Loucy (cell line): ENCODE results near the gene CYTH1.

Experiments
- H2AFZ ChIP-seq: fragments of 200-600 bp; sonication (generic); 2 replicates; pipeline ENCODE4 v1.6.0; 2016; ENCODE audit warnings: antibody characterized with exemption, mild to moderate bottlenecking, low read length, moderate library complexity
- H3F3A ChIP-seq: fragments of 200-600 bp; 2 replicates; pipeline ENCODE4 v1.6.0; 2016; ENCODE audit warnings: antibody characterized with exemption, low read depth, mild to moderate bottlenecking
- H3K27me3 ChIP-seq: fragments of 200-600 bp; sonication (generic); 2 replicates; pipeline ENCODE4 v1.6.1; 2014; ENCODE audit warnings: low read length, mild to moderate bottlenecking; ENCODE audit not compliant: insufficient read depth, poor library complexity, severe bottlenecking
- H3K36me3 ChIP-seq: fragments of 200-600 bp; sonication (generic); 2 replicates; pipeline ENCODE4 v1.6.1; 2016; ENCODE audit warnings: low read length; ENCODE audit not compliant: insufficient read depth
- H3K4me1 ChIP-seq: fragments of 200-600 bp; sonication (generic); 2 replicates; pipeline ENCODE4 v1.5.1; 2014; ENCODE audit warnings: low read length, mild to moderate bottlenecking; ENCODE audit not compliant: insufficient read depth, poor library complexity, severe bottlenecking
- H3K4me2 ChIP-seq: fragments of 200-600 bp; sonication (generic); 2 replicates; pipeline ENCODE4 v1.6.0; 2014; ENCODE audit warnings: antibody characterized with exemption, low read length, low read depth, mild to moderate bottlenecking; ENCODE audit not compliant: poor library complexity, severe bottlenecking
- H3K4me3 ChIP-seq: fragments of 200-600 bp; sonication (generic); 2 replicates; pipeline ENCODE4 v1.5.1; 2014; ENCODE audit warnings: low read length, mild to moderate bottlenecking, mixed read lengths; ENCODE audit not compliant: poor library complexity, severe bottlenecking
- H3K79me2 ChIP-seq: fragments of 200-600 bp; sonication (generic); 2 replicates; pipeline ENCODE4 v1.6.1; 2014; ENCODE audit warnings: low read length; ENCODE audit not compliant: insufficient read depth
- H3K9ac ChIP-seq: fragments of 200-600 bp; sonication (generic); 2 replicates; pipeline ENCODE4 v1.6.0; 2014; ENCODE audit warnings: mild to moderate bottlenecking, low read depth, low read length, moderate library complexity; ENCODE audit not compliant: poor library complexity, severe bottlenecking
- H3K9me2 ChIP-seq: fragments of 200-600 bp; sonication (generic); replicated peaks from 2 replicates; pipeline ENCODE4 v1.6.1; 2016; ENCODE audit warnings: low read depth, low read length, mixed read lengths
- H3K9me3 ChIP-seq: fragments of 200-600 bp; sonication (generic); 2 replicates; pipeline ENCODE4 v1.6.1; 2014; ENCODE audit warnings: mild to moderate bottlenecking, antibody characterized with exemption, low read length, low read depth; ENCODE audit not compliant: insufficient read depth
- H4K20me1 ChIP-seq: fragments of 200-600 bp; sonication (generic); 2 replicates; pipeline ENCODE4 v1.6.0; 2014; ENCODE audit warnings: antibody characterized with exemption, low read length, mild to moderate bottlenecking; ENCODE audit not compliant: insufficient read depth, poor library complexity, severe bottlenecking
- CTCF ChIP-seq: fragments of 200-600 bp; sonication (generic); conservative IDR thresholded peaks from 2 replicates; pipeline ENCODE4 v1.5.1; 2014; ENCODE audit warnings: mild to moderate bottlenecking, antibody characterized with exemption, low read length
- EZH2phosphoT487 ChIP-seq: fragments of 200-600 bp; IDR thresholded peaks from 2 replicates; pipeline ENCODE4 v1.6.1; 2018; ENCODE audit warnings: antibody characterized with exemption, mild to moderate bottlenecking, moderate library complexity, borderline replicate concordance

The CYTH1 gene

GRCh38 chr17:78748730-78749317 is 33.2 kb downstream of the CYTH1 start:
- Histone ChIP-seq H3K9me3 (no peaks in the 10 kb centered on the region), H3K9me2 (no peaks in the 10 kb centered on the region), H3K4me2 (peak overlapping the region; percentile 94), H3K9ac (peak overlapping the region; percentile 66), H3K79me2 (peaks cover 89% of the 10 kb centered on the region), H4K20me1 (peaks cover 3% of the 10 kb centered on the region), H3K4me3 (peak overlapping the region; percentile 74), H3F3A (peaks cover 13% of the 10 kb centered on the region; the same call in 1 of the 2 replicates), H2AFZ (no peak overlapping the region), H3K36me3 (peaks cover under 1% of the 10 kb centered on the region; the same call in 1 of the 2 replicates), H3K4me1 (peaks cover 73% of the 10 kb centered on the region), H3K27me3 (no peaks in the 10 kb centered on the region)
- no peak for TF ChIP-seq CTCF
- TF ChIP-seq EZH2phosphoT487, result no peak

- peak overlapping the region; percentile 94 for H3K4me2 ChIP-seq
- peak overlapping the region; percentile 74 for H3K4me3 ChIP-seq
- peaks cover 13% of the 10 kb centered on the region; the same call in 1 of the 2 replicates for H3F3A ChIP-seq
- H3K9me3 ChIP-seq, result no peaks in the 10 kb centered on the region
- peak overlapping the region; percentile 65 for H3K9ac ChIP-seq
- H3K4me1 ChIP-seq, result peaks cover 79% of the 10 kb centered on the region
- TF ChIP-seq CTCF, result no peak
- TF ChIP-seq EZH2phosphoT487, result no peak
- H3K79me2 ChIP-seq, result peaks cover 89% of the 10 kb centered on the region
- no peak overlapping the region for H2AFZ ChIP-seq
- H3K27me3 ChIP-seq, result no peaks in the 10 kb centered on the region
- H4K20me1 ChIP-seq, result peaks cover 3% of the 10 kb centered on the region
- H3K36me3 ChIP-seq, result peaks cover 3% of the 10 kb centered on the region; the same call in 1 of the 2 replicates
- H3K9me2 ChIP-seq, result no peaks in the 10 kb centered on the region
Observed at GRCh38 chr17:78748048-78748729, 33.9 kb downstream of the CYTH1 start.

DNA sequence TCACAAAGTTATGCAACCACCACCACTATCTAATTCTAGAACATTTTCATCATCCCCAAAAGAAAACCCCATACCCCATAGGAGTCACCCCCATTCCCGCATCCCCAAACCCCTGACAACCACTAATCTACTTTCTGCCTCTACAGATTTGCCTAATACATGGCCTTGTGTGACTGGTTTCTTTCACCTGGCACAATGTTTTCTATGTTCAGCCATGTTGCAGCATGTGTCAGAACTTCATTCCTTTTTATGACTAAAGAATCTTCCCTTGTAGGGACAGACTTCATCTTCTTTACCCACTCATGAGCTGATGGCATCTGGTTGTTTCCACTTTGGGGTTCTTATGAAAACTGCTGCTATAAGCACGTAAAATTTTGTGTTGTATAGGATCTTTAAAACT is 34.6 kb downstream of the CYTH1 start:
- no peaks in the 10 kb centered on the region for H3K9me3 ChIP-seq
- H3F3A ChIP-seq, result peaks cover 13% of the 10 kb centered on the region; the same call in 1 of the 2 replicates
- peak overlapping the region; percentile 65 for H3K9ac ChIP-seq
- H4K20me1 ChIP-seq, result peaks cover 3% of the 10 kb centered on the region
- peak overlapping the region; percentile 94 for H3K4me2 ChIP-seq
- TF ChIP-seq CTCF (no peak), EZH2phosphoT487 (no peak)
- no peak overlapping the region for H2AFZ ChIP-seq
- peaks cover 79% of the 10 kb centered on the region for H3K4me1 ChIP-seq
- no peaks in the 10 kb centered on the region for H3K9me2 ChIP-seq
- no peaks in the 10 kb centered on the region for H3K27me3 ChIP-seq
- peaks cover 3% of the 10 kb centered on the region; the same call in 1 of the 2 replicates for H3K36me3 ChIP-seq
- peaks cover 89% of the 10 kb centered on the region for H3K79me2 ChIP-seq
- H3K4me3 ChIP-seq, result peak overlapping the region; percentile 74
